Prostate gland (tissue), 2 donors: ENCODE data around the gene CMTM3. TPM values are rescaled to one million over a fixed set of nuclear protein-coding genes. Genes with fewer than 3 reads are reported as not detected.

Source experiments
- DNase-seq: peaks from one replicate; pipeline ENCODE4 v3.0.0-alpha.2; 2019; ENCODE audit warnings: low spot score
- H3K27ac ChIP-seq, 2 donors: fragments of 200-600 bp; sonication (generic); 2 replicates each; pipeline ENCODE4 v1.5.1; 2017 to 2019
- H3K27me3 ChIP-seq: fragments of 200-600 bp; sonication (generic); replicated peaks from 2 replicates; pipeline ENCODE4 v1.5.1; 2019; ENCODE audit not compliant: insufficient read depth
- H3K36me3 ChIP-seq, 2 donors: fragments of 200-600 bp; sonication (generic); 1 replicate in 1 of 2; 2 replicates in 1 of 2; pipeline versions ENCODE4 v1.5.1 to v1.8.1; 2017 to 2019
- H3K4me1 ChIP-seq: fragments of 200-600 bp; sonication (generic); replicated peaks from 2 replicates; pipeline ENCODE4 v1.5.1; 2019
- H3K4me3 ChIP-seq, 2 donors: fragments of 200-600 bp; sonication (generic); 2 replicates each; pipeline ENCODE4 v1.5.1; 2017 to 2019
- H3K9me3 ChIP-seq: fragments of 200-600 bp; sonication (generic); 2 replicates; pipeline ENCODE4 v1.5.1; 2017
- CTCF ChIP-seq, 4 experiments: fragments of 200-600 bp in 2 of 4; fragments of 450-650 bp in 2 of 4; sonication (generic) in 2 of 4; IDR thresholded peaks; 1 replicate in 3 of 4; 2 replicates in 1 of 4; pipeline ENCODE4 v1.5.1; 2016 to 2019; ENCODE audit warnings: antibody characterized with exemption in 4 of 4, mild to moderate bottlenecking in 2 of 4, moderate library complexity in 2 of 4
- POLR2A ChIP-seq: fragments of 450-650 bp; IDR thresholded peaks from one replicate; pipeline ENCODE4 v1.6.1; 2016; ENCODE audit warnings: antibody characterized with exemption, mild to moderate bottlenecking
- POLR2AphosphoS5 ChIP-seq: sonication (generic); formaldehyde crosslinking; IDR thresholded peaks from one replicate; pipeline ENCODE4 v1.6.1; 2017; ENCODE audit warnings: antibody characterized with exemption
- WGBS: methylation state at CpG from one replicate; pipeline ENCODE4 v1.1.5; 2018; 5-methylcytosine and 5-hydroxymethylcytosine counted together
- intact Hi-C: fragments of 100-400 bp; cut with DNase I; formaldehyde crosslinking; loops from one replicate; pipeline ENCODE4 v1.14.2; 2022
- total RNA-seq, 2 donors: library from RNA; depleted of rRNA; stranded (reverse); fragments of >200 nt; gene quantifications; one replicate each; pipeline ENCODE4 v1.1.0, GENCODE V29; 2016

Gene CMTM3
- 100 to 1,000 TPM in 1 of 2 donors, 10 to 100 TPM in 1; 10.7 to 133 TPM for total RNA-seq

GRCh38 chr16:66604376-66605176 lies at the start of gene CMTM3:
Gene CMTM3, plus strand, starts transcription at chr16:66604704. Its CDS starts 102 bp downstream, at chr16:66604806.
- no peaks in the 10 kb centered on the region for H3K27me3 ChIP-seq

GRCh38 chr16:66560107-66560506 lies 44.4 kb upstream of the CMTM3 start:
- Histone ChIP-seq H3K36me3 (no peaks in the 10 kb centered on the region), H3K9me3 (no peaks in the 10 kb centered on the region), H3K4me3 (no peak overlapping the region), H3K27me3 (no peaks in the 10 kb centered on the region), H3K4me1 (no peaks in the 10 kb centered on the region), H3K27ac (no peak overlapping the region)
- intact Hi-C loops = no loop called here
- DNase-seq = no peak
- no peak for TF ChIP-seq CTCF (IDR thresholded peaks at IDR 0.05)
- no peak for TF ChIP-seq POLR2A
- TF ChIP-seq POLR2AphosphoS5 = no peak
- 93% methylated on average over 1 of the region's 1 CpG for WGBS

More at GRCh38 chr16:66604376-66605176, at the start of gene CMTM3:
- H3K4me1 ChIP-seq = peaks cover 6% of the 10 kb centered on the region
- no peak for DNase-seq
- no peaks in the 10 kb centered on the region for H3K9me3 ChIP-seq
- peak within 1 kb of the TSS; percentile 81 to 86 for H3K27ac ChIP-seq
- no peaks in the 10 kb centered on the region for H3K36me3 ChIP-seq
- TF ChIP-seq POLR2A (no peak), CTCF (IDR thresholded peaks at IDR 0.05) (peak; percentile 69 to 86 (median 74)), POLR2AphosphoS5 (no peak)
- H3K4me3 ChIP-seq = peak within 1 kb of the TSS; percentile 73 to 76
- intact Hi-C loops = loop anchor here (2.0 to 5.0 kb wide), 2 partner anchors 148 to 198 kb away; partner anchors contain the start of gene DYNC1LI2
- 1% methylated on average over 64 of the region's 96 CpGs for WGBS

DNA sequence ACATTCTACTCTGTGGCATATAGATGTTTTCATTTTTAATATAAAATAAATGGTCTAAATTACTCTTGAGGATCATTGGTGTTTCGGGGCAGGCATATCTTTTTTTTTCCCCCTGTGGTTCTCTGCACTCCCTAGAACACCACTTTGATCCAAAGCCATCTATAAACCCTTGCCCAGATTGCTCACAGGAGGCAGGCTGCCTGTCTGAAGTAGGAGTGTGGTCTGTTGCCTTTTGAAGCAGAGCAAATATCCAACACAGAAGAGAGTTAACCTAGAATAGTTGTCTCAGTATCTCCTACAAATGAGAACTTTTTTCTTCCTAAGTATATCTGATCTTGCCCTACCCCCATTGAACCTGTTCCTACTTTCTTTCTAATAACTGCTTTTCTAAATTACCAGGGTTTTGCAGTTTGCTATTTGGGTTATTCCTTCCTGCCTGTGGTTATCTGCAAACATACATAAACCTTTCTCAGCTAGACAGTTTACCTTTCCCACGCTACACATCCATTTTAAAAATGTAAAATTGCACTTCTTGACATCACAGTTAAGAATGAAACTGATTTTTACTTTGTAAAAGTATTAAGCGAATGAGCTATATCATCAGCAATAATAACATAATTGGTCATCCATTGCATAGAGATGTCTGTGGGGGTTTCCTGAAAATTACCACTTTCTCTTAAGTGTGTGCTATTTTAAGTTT lies 43.0 kb upstream of the CMTM3 start:
- DNase-seq = no peak
- H3K27ac ChIP-seq = no peak overlapping the region
- H3K36me3 ChIP-seq = no peaks in the 10 kb centered on the region
- no peak for TF ChIP-seq POLR2AphosphoS5
- TF ChIP-seq POLR2A = no peak
- TF ChIP-seq CTCF (IDR thresholded peaks at IDR 0.05) = no peak
- H3K4me1 ChIP-seq = no peaks in the 10 kb centered on the region
- H3K9me3 ChIP-seq = no peaks in the 10 kb centered on the region
- H3K27me3 ChIP-seq = no peaks in the 10 kb centered on the region
- intact Hi-C loops = no loop called here
- WGBS = 88% methylated on average over 3 of the region's 3 CpGs
- no peak overlapping the region for H3K4me3 ChIP-seq

GRCh38 chr16:66562409-66562808 lies 42.1 kb upstream of the CMTM3 start:
- no peak overlapping the region for H3K4me3 ChIP-seq
- H3K4me1 ChIP-seq = no peaks in the 10 kb centered on the region
- no peaks in the 10 kb centered on the region for H3K27me3 ChIP-seq
- 88% methylated on average over 1 of the region's 1 CpG for WGBS
- DNase-seq = no peak
- H3K9me3 ChIP-seq = no peaks in the 10 kb centered on the region
- TF ChIP-seq POLR2A = no peak
- TF ChIP-seq POLR2AphosphoS5 = no peak
- TF ChIP-seq CTCF (IDR thresholded peaks at IDR 0.05) = peak in 1 of 4 experiments; percentile 4
- H3K27ac ChIP-seq = no peak overlapping the region
- no peaks in the 10 kb centered on the region for H3K36me3 ChIP-seq
- intact Hi-C loops = no loop called here
